Erythroblast (primary cell): ENCODE results near the gene ABHD2.

ENCODE experiments used
- GATA1 ChIP-seq: IDR thresholded peaks from 2 replicates; pipeline ENCODE4 v1.6.1; 2011; ENCODE audit warnings: low read depth, mild to moderate bottlenecking, control low read depth, low read length, moderate library complexity
- POLR2A ChIP-seq: IDR thresholded peaks from 2 replicates; pipeline ENCODE4 v1.6.1; 2011; ENCODE audit warnings: mild to moderate bottlenecking, low read length

- no peak for TF ChIP-seq GATA1
- TF ChIP-seq POLR2A: no peak
Observed at GRCh38 chr15:89140595-89140994, 52.3 kb downstream of the ABHD2 start.
